Measurements from ENCODE around the gene GIT1. TPM values are rescaled to one million over a fixed set of nuclear protein-coding genes. Genes with fewer than 3 reads are reported as not detected.

Gene GIT1
- total and polyA plus RNA-seq, 9 of the 15 experiments (the other 6 are each of a cell fraction or from before 2014, with no cell fraction given) = 0.35 to 35.3 (median 17.1) TPM

DNA sequence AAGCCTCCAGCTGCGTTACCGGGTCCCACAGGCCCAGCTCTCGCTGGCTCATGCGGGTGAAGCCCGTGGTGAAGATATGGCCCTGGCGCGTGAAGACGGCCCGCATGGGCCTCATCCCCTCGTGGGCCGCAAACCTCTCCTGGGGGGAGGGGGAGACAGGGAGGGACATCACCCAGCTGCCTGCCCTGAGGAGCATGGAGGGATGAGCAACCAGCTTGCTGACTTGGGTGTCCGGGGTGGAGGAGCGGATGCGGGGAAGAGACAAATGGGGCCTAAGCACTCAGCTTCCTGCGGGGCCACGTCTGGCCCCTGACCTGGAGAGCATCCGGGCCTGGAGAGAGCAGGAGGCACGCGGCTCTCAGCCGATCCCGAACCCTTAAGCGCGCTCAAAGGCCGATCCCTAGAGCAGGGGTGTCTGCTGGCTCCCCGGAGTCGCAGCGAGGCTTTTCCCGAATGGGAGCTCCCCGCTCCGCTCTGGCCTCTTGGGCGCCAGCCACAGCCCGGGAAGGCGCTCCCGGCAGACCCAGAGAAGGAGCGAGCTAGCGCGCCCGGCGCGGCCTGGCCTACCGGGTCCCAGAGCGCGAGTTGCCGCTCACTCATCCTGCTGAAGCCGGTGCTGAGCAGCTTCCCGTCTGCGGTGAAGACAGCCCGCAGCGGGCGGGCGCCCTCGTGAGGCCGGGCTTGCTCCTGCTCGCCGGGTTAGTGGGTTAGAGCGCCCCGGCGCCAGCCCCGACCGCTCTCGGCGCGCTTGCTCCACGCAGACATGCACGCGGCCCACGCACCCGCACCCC, 28.2 kb upstream of the GIT1 start (continued):
- TF ChIP-seq ZBTB8A (IDR thresholded peaks at IDR 0.05; ENCODE audit: partially characterized antibody) (no peak), ZFP1 (CRISPR knock-in tag; IDR thresholded peaks at IDR 0.05) (no peak), TCF3 (CRISPR knock-in tag; IDR thresholded peaks at IDR 0.05) (0 out of 2 replicates have a peak, but pooled peaks have one; percentile 15), ZNF316 (IDR thresholded peaks at IDR 0.05) (no peak), SRF (CRISPR knock-in tag; IDR thresholded peaks at IDR 0.05) (peak in 1 of 2 experiments; percentile 30; a peak in 1 of 4 replicates), NUFIP1 (IDR thresholded peaks at IDR 0.05; ENCODE audit: partially characterized antibody) (no peak), HDAC2 (IDR thresholded peaks at IDR 0.05) (no peak)
- TF ChIP-seq, protein P1, sequence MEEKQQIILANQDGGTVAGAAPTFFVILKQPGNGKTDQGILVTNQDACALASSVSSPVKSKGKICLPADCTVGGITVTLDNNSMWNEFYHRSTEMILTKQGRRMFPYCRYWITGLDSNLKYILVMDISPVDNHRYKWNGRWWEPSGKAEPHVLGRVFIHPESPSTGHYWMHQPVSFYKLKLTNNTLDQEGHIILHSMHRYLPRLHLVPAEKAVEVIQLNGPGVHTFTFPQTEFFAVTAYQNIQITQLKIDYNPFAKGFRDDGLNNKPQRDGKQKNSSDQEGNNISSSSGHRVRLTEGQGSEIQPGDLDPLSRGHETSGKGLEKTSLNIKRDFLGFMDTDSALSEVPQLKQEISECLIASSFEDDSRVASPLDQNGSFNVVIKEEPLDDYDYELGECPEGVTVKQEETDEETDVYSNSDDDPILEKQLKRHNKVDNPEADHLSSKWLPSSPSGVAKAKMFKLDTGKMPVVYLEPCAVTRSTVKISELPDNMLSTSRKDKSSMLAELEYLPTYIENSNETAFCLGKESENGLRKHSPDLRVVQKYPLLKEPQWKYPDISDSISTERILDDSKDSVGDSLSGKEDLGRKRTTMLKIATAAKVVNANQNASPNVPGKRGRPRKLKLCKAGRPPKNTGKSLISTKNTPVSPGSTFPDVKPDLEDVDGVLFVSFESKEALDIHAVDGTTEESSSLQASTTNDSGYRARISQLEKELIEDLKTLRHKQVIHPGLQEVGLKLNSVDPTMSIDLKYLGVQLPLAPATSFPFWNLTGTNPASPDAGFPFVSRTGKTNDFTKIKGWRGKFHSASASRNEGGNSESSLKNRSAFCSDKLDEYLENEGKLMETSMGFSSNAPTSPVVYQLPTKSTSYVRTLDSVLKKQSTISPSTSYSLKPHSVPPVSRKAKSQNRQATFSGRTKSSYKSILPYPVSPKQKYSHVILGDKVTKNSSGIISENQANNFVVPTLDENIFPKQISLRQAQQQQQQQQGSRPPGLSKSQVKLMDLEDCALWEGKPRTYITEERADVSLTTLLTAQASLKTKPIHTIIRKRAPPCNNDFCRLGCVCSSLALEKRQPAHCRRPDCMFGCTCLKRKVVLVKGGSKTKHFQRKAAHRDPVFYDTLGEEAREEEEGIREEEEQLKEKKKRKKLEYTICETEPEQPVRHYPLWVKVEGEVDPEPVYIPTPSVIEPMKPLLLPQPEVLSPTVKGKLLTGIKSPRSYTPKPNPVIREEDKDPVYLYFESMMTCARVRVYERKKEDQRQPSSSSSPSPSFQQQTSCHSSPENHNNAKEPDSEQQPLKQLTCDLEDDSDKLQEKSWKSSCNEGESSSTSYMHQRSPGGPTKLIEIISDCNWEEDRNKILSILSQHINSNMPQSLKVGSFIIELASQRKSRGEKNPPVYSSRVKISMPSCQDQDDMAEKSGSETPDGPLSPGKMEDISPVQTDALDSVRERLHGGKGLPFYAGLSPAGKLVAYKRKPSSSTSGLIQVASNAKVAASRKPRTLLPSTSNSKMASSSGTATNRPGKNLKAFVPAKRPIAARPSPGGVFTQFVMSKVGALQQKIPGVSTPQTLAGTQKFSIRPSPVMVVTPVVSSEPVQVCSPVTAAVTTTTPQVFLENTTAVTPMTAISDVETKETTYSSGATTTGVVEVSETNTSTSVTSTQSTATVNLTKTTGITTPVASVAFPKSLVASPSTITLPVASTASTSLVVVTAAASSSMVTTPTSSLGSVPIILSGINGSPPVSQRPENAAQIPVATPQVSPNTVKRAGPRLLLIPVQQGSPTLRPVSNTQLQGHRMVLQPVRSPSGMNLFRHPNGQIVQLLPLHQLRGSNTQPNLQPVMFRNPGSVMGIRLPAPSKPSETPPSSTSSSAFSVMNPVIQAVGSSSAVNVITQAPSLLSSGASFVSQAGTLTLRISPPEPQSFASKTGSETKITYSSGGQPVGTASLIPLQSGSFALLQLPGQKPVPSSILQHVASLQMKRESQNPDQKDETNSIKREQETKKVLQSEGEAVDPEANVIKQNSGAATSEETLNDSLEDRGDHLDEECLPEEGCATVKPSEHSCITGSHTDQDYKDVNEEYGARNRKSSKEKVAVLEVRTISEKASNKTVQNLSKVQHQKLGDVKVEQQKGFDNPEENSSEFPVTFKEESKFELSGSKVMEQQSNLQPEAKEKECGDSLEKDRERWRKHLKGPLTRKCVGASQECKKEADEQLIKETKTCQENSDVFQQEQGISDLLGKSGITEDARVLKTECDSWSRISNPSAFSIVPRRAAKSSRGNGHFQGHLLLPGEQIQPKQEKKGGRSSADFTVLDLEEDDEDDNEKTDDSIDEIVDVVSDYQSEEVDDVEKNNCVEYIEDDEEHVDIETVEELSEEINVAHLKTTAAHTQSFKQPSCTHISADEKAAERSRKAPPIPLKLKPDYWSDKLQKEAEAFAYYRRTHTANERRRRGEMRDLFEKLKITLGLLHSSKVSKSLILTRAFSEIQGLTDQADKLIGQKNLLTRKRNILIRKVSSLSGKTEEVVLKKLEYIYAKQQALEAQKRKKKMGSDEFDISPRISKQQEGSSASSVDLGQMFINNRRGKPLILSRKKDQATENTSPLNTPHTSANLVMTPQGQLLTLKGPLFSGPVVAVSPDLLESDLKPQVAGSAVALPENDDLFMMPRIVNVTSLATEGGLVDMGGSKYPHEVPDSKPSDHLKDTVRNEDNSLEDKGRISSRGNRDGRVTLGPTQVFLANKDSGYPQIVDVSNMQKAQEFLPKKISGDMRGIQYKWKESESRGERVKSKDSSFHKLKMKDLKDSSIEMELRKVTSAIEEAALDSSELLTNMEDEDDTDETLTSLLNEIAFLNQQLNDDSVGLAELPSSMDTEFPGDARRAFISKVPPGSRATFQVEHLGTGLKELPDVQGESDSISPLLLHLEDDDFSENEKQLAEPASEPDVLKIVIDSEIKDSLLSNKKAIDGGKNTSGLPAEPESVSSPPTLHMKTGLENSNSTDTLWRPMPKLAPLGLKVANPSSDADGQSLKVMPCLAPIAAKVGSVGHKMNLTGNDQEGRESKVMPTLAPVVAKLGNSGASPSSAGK (IDR thresholded peaks at IDR 0.05) = peak; percentile 89
- TF ChIP-seq, protein P2, sequence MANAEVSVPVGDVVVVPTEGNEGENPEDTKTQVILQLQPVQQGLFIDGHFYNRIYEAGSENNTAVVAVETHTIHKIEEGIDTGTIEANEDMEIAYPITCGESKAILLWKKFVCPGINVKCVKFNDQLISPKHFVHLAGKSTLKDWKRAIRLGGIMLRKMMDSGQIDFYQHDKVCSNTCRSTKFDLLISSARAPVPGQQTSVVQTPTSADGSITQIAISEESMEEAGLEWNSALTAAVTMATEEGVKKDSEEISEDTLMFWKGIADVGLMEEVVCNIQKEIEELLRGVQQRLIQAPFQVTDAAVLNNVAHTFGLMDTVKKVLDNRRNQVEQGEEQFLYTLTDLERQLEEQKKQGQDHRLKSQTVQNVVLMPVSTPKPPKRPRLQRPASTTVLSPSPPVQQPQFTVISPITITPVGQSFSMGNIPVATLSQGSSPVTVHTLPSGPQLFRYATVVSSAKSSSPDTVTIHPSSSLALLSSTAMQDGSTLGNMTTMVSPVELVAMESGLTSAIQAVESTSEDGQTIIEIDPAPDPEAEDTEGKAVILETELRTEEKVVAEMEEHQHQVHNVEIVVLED (CRISPR knock-in tag; IDR thresholded peaks at IDR 0.05) = no peak
- TF ChIP-seq, protein P3, sequence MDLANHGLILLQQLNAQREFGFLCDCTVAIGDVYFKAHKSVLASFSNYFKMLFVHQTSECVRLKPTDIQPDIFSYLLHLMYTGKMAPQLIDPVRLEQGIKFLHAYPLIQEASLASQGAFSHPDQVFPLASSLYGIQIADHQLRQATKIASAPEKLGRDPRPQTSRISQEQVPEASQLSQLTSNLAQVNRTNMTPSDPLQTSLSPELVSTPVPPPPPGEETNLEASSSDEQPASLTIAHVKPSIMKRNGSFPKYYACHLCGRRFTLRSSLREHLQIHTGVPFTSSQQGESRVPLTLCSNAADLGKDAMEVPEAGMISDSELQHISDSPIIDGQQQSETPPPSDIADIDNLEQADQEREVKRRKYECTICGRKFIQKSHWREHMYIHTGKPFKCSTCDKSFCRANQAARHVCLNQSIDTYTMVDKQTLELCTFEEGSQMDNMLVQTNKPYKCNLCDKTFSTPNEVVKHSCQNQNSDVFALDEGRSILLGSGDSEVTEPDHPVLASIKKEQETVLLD (IDR thresholded peaks at IDR 0.05) = no peak; the same call in 1 of the 2 replicates
- TF ChIP-seq, protein P4, sequence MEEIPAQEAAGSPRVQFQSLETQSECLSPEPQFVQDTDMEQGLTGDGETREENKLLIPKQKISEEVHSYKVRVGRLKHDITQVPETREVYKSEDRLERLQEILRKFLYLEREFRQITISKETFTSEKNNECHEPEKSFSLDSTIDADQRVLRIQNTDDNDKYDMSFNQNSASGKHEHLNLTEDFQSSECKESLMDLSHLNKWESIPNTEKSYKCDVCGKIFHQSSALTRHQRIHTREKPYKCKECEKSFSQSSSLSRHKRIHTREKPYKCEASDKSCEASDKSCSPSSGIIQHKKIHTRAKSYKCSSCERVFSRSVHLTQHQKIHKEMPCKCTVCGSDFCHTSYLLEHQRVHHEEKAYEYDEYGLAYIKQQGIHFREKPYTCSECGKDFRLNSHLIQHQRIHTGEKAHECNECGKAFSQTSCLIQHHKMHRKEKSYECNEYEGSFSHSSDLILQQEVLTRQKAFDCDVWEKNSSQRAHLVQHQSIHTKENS (CRISPR knock-in tag; IDR thresholded peaks at IDR 0.05) = no peak

Data from K562 (cell line).